Ishikawa (cell line): Measurements from ENCODE around the gene FTO.

ENCODE experiments used
- CEBPB ChIP-seq: IDR thresholded peaks from 2 replicates; pipeline ENCODE4 v1.6.1; 2012
- CREB1 ChIP-seq: IDR thresholded peaks from 2 replicates; pipeline ENCODE4 v1.6.1; 2012; ENCODE audit warnings: low read depth
- EGR1 ChIP-seq: IDR thresholded peaks from 2 replicates; pipeline ENCODE4 v1.6.1; 2012
- EP300 ChIP-seq: IDR thresholded peaks from 2 replicates; pipeline ENCODE4 v1.6.1; 2012; ENCODE audit warnings: borderline replicate concordance
- FOXM1 ChIP-seq: IDR thresholded peaks from 2 replicates; pipeline ENCODE4 v1.6.1; 2012; ENCODE audit warnings: low read depth, borderline replicate concordance
- MAX ChIP-seq: IDR thresholded peaks from 2 replicates; pipeline ENCODE4 v1.6.1; 2012
- NFIC ChIP-seq: IDR thresholded peaks from 2 replicates; pipeline ENCODE4 v1.6.1; 2012
- RAD21 ChIP-seq: IDR thresholded peaks from 2 replicates; pipeline ENCODE4 v1.6.1; 2012; ENCODE audit warnings: low read depth
- REST ChIP-seq: IDR thresholded peaks from 2 replicates; pipeline ENCODE4 v1.6.1; 2012; ENCODE audit warnings: low read depth, mild to moderate bottlenecking
- TAF1 ChIP-seq: IDR thresholded peaks from 2 replicates; pipeline ENCODE4 v1.6.1; 2012; ENCODE audit warnings: low read depth, mild to moderate bottlenecking
- TCF12 ChIP-seq: IDR thresholded peaks from 2 replicates; pipeline ENCODE4 v1.6.1; 2012; ENCODE audit warnings: low read depth
- TEAD4 ChIP-seq: IDR thresholded peaks from 2 replicates; pipeline ENCODE4 v1.6.1; 2012
- USF1 ChIP-seq: IDR thresholded peaks from 2 replicates; pipeline ENCODE4 v1.6.1; 2012

- no peak for TF ChIP-seq FOXM1
- TF ChIP-seq TAF1 = no peak
- TF ChIP-seq USF1 = no peak
- TF ChIP-seq EP300 = no peak
- TF ChIP-seq NFIC = no peak
- no peak for TF ChIP-seq REST
- no peak for TF ChIP-seq TCF12
- TF ChIP-seq CREB1 = no peak
- TF ChIP-seq CEBPB = no peak
- TF ChIP-seq RAD21 = no peak
- no peak for TF ChIP-seq EGR1
- no peak for TF ChIP-seq MAX
- TF ChIP-seq TEAD4 = no peak
Measured at GRCh38 chr16:53711390-53711789, 7.4 kb downstream of the FTO start.
